ENCODE results near the gene HERC4. TPM values are rescaled to one million over a fixed set of nuclear protein-coding genes. Genes with fewer than 3 reads are reported as not detected.

HERC4 gene
- total RNA-seq (100 to 1,000 TPM in 5 of 7 donors, 10 to 100 TPM in 2; 75.5 to 124 (median 104) TPM), polyA plus RNA-seq (10 to 100 TPM; 18.2 to 23.3 (median 19.5) TPM)
- long read RNA-seq, donor 1, partial matches to known transcripts, result 0 of 1 reads
- long read RNA-seq, donor 1, other reads (novel, unspliced or antisense), result 0 of 1 reads
- long read RNA-seq, donor 2, partial matches to known transcripts, result 0 of 1 reads
- long read RNA-seq, donor 2, other reads (novel, unspliced or antisense), result 0 of 1 reads

- TF ChIP-seq POLR2AphosphoS5 (IDR thresholded peaks at IDR 0.05), result peak; percentile 94 to 95 (median 95)
- TF ChIP-seq CTCF (IDR thresholded peaks at IDR 0.05 in 8 of 11, conservative IDR thresholded peaks at IDR 0.05 in 3 of 11), result no peak
- peak; percentile 17 to 78 (median 76) for TF ChIP-seq POLR2A (IDR thresholded peaks at IDR 0.05)
- Histone ChIP-seq H3K36me3 (peaks cover 0 to 15% (median 5%) of the 10 kb centered on the region in 6 donors), H3K4me3 (peak within 1 kb of the TSS; percentile 63 to 94 (median 82)), H3K9me3 (no peaks in the 10 kb centered on the region), H3K4me1 (peaks cover 26 to 50% (median 38%) of the 10 kb centered on the region in 6 donors), H3K27ac (peak within 1 kb of the TSS; percentile 93 to 100 (median 100)), H3K27me3 (replicated peaks in 1 of 7) (no peaks in the 10 kb centered on the region)
- 0 to 1% (median 0%) methylated on average over 40 to 64 of the region's 64 CpGs for WGBS, 5 donors
- intact Hi-C loops (cut with DNase I; ENCODE audit: low total_unique reads), result no loop called here
- peak; percentile 97 for DNase-seq
Measured at GRCh38 chr10:68074775-68075549, at the start of gene HERC4. HERC4 (minus strand) TSS chr10:68075283; CDS start chr10:68073108, 2,175 bp downstream.

- TF ChIP-seq POLR2AphosphoS5 (IDR thresholded peaks at IDR 0.05) (no peak), POLR2A (IDR thresholded peaks at IDR 0.05) (no peak), CTCF (IDR thresholded peaks at IDR 0.05 in 8 of 11, conservative IDR thresholded peaks at IDR 0.05 in 3 of 11) (no peak)
- DNase-seq, result no peak
- Histone ChIP-seq H3K27ac (no peak overlapping the region), H3K27me3 (replicated peaks in 1 of 7) (no peaks in the 10 kb centered on the region), H3K4me3 (no peak overlapping the region), H3K4me1 (no peaks in the 10 kb centered on the region), H3K9me3 (no peaks in the 10 kb centered on the region), H3K36me3 (no peaks in the 10 kb centered on the region)
- 78 to 88% (median 83%) methylated on average over 3 of the region's 3 CpGs for WGBS, 5 donors
- intact Hi-C loops (cut with DNase I; ENCODE audit: low total_unique reads), result no loop called here
Measured at GRCh38 chr10:68124718-68125117, 49.6 kb upstream of the HERC4 start.

- no peak for TF ChIP-seq POLR2AphosphoS5 (IDR thresholded peaks at IDR 0.05)
- no peak for TF ChIP-seq POLR2A (IDR thresholded peaks at IDR 0.05)
- no peak for TF ChIP-seq CTCF (IDR thresholded peaks at IDR 0.05 in 8 of 11, conservative IDR thresholded peaks at IDR 0.05 in 3 of 11)
- no peaks in the 10 kb centered on the region for H3K27me3 ChIP-seq (replicated peaks in 1 of 7)
- no peaks in the 10 kb centered on the region for H3K4me1 ChIP-seq
- intact Hi-C loops (cut with DNase I; ENCODE audit: low total_unique reads), result no loop called here
- WGBS, 5 donors, result 84 to 91% (median 89%) methylated on average over 9 of the region's 9 CpGs
- H3K36me3 ChIP-seq, result no peaks in the 10 kb centered on the region
- no peaks in the 10 kb centered on the region for H3K9me3 ChIP-seq
- no peak overlapping the region for H3K4me3 ChIP-seq
- no peak for DNase-seq
- H3K27ac ChIP-seq, result no peak overlapping the region
Measured at GRCh38 chr10:68121852-68122251, 46.8 kb upstream of the HERC4 start.

All from spleen (tissue), 13 donors.